SK-N-SH (cell line): ENCODE measurements around the gene PPP2R1B. TPM values are rescaled to one million over a fixed set of nuclear protein-coding genes. Genes with fewer than 3 reads are reported as not detected.

Source experiments
- CTCF ChIA-PET: fragments of 300-600, 350-600 bp; formaldehyde crosslinking; extraction: SDS; loops from one replicate; lab custom pipeline; 2021; lab: Yijun Ruan, JAX
- POLR2A ChIA-PET: fragments of 350-600 bp; sonication (Branson Sonifier 250); formaldehyde crosslinking; extraction: SDS; loops from one replicate; lab custom pipeline; 2020; ENCODE audit warnings: antibody characterized with exemption, inconsistent platforms; lab: Yijun Ruan, JAX
- DNase-seq: peaks from one replicate; pipeline ENCODE4 v3.0.0; 2012
- H2AFZ ChIP-seq: fragments of 200-600 bp; sonication (generic); 2 replicates; pipeline ENCODE4 v1.8.1; 2016; ENCODE audit warnings: antibody characterized with exemption, mild to moderate bottlenecking, low read depth
- H3F3A ChIP-seq: fragments of 200-600 bp; sonication (generic); replicated peaks from 2 replicates; pipeline ENCODE3; 2016; ENCODE audit warnings: antibody characterized with exemption, mild to moderate bottlenecking; ENCODE audit not compliant: insufficient read depth
- H3K27ac ChIP-seq, 2 experiments: fragments of 200-500 bp in 1 of 2; fragments of 200-600 bp in 1 of 2; sonication (Bioruptor generic) in 1 of 2; sonication (generic), shearing (Covaris generic) in 1 of 2; 2 replicates each; pipeline versions ENCODE4 v1.5.1 to v1.6.1; 2014 to 2016; ENCODE audit warnings: low read depth in 2 of 2, inconsistent platforms in 1 of 2, low read length in 1 of 2, mild to moderate bottlenecking in 1 of 2, mixed read lengths in 1 of 2
- H3K27me3 ChIP-seq: fragments of 200-600 bp; sonication (generic), shearing (Covaris generic); 2 replicates; pipeline ENCODE4 v1.6.1; 2016; ENCODE audit warnings: mixed run types; ENCODE audit not compliant: insufficient read depth
- H3K36me3 ChIP-seq, 2 experiments: fragments of 200-500 bp in 1 of 2; fragments of 200-600 bp in 1 of 2; sonication (Bioruptor generic) in 1 of 2; sonication (generic) in 1 of 2; replicated peaks in 1 of 2; 2 replicates each; pipeline versions ENCODE3 to v1.5.1; 2014 to 2016; ENCODE audit warnings: low read length in 1 of 2, mild to moderate bottlenecking in 1 of 2; ENCODE audit not compliant: insufficient read depth in 2 of 2, control insufficient read depth in 1 of 2
- H3K4me1 ChIP-seq, 2 experiments: fragments of 200-500 bp in 1 of 2; fragments of 200-600 bp in 1 of 2; sonication (Bioruptor generic) in 1 of 2; sonication (generic), shearing (Covaris generic) in 1 of 2; 2 replicates each; pipeline versions ENCODE4 v1.5.1 to v1.6.1; 2014 to 2016; ENCODE audit warnings: low read depth in 1 of 2, low read length in 1 of 2, mixed run types in 1 of 2; ENCODE audit not compliant: insufficient read depth in 2 of 2, control insufficient read depth in 1 of 2
- H3K4me2 ChIP-seq: fragments of 200-600 bp; sonication (generic), shearing (Covaris generic); 2 replicates; pipeline ENCODE4 v1.6.1; 2017; ENCODE audit warnings: mixed run types
- H3K4me3 ChIP-seq, 2 experiments: fragments of 200-500 bp in 1 of 2; fragments of 200-600 bp in 1 of 2; sonication (Bioruptor generic) in 1 of 2; sonication (generic), shearing (Covaris generic) in 1 of 2; 2 replicates each; pipeline versions ENCODE4 v1.5.1 to v1.8.1; 2014 to 2016; ENCODE audit warnings: low read depth in 2 of 2, inconsistent platforms in 1 of 2, low read length in 1 of 2, mild to moderate bottlenecking in 1 of 2, mixed read lengths in 1 of 2, moderate library complexity in 1 of 2
- H3K79me2 ChIP-seq: fragments of 200-600 bp; sonication (generic); 2 replicates; pipeline ENCODE4 v1.8.1; 2017; ENCODE audit warnings: mild to moderate bottlenecking; ENCODE audit not compliant: insufficient read depth
- H3K9ac ChIP-seq: fragments of 200-600 bp; sonication (generic); 2 replicates; pipeline ENCODE4 v1.6.1; 2017; ENCODE audit warnings: mixed run types
- H3K9me2 ChIP-seq: fragments of 200-600 bp; sonication (generic); 2 replicates; pipeline ENCODE4 v1.6.1; 2017; ENCODE audit warnings: mixed run types
- H3K9me3 ChIP-seq: fragments of 200-600 bp; sonication (generic); 2 replicates; pipeline ENCODE4 v1.6.1; 2017; ENCODE audit warnings: mixed run types, mild to moderate bottlenecking, moderate library complexity
- H4K20me1 ChIP-seq: fragments of 200-600 bp; sonication (generic); 2 replicates; pipeline ENCODE4 v1.6.1; 2017; ENCODE audit warnings: mild to moderate bottlenecking, mixed run types; ENCODE audit not compliant: insufficient read depth
- GATA2 ChIP-seq: sonication (generic); formaldehyde crosslinking; IDR thresholded peaks from 2 replicates; pipeline ENCODE4 v1.5.0; 2020; ENCODE audit warnings: mild to moderate bottlenecking, missing genetic modification reagents
- NFIC ChIP-seq: IDR thresholded peaks from 2 replicates; pipeline ENCODE4 v1.4.0; 2012; ENCODE audit warnings: borderline replicate concordance
- RCOR1 ChIP-seq: fragments of 150-350 bp; IDR thresholded peaks from 2 replicates; pipeline ENCODE4 v1.6.1; 2017; ENCODE audit warnings: antibody characterized with exemption, low read length
- SMC3 ChIP-seq: IDR thresholded peaks from 2 replicates; pipeline ENCODE4 v1.6.1; 2012; ENCODE audit warnings: low read depth, low read length, improper control_type of control experiment
- TAF1 ChIP-seq: IDR thresholded peaks from 2 replicates; pipeline ENCODE4 v1.6.1; 2012; ENCODE audit warnings: low read depth, mild to moderate bottlenecking, low read length, moderate library complexity, borderline replicate concordance
- TCF12 ChIP-seq: IDR thresholded peaks from 2 replicates; pipeline ENCODE4 v1.4.0; 2012
- WGBS: methylation state at CpG from one replicate; pipeline ENCODE4 v1.1.6; 2017; ENCODE audit warnings: low lambda C conversion rate; 5-methylcytosine and 5-hydroxymethylcytosine counted together
- polyA plus RNA-seq, 3 experiments: library from polyadenylated mRNA; depleted of rRNA; stranded (reverse); fragments of >200 nt; gene quantifications; 2 replicates each; pipeline ENCODE4 v1.2.3, GENCODE V29; 2012
- TF ChIP-seq, protein P1 (sequence below): fragments of 150-350 bp; IDR thresholded peaks from 2 replicates; pipeline ENCODE4 v1.6.1; 2016; ENCODE audit warnings: mild to moderate bottlenecking, low read depth, low read length
- TF ChIP-seq, protein P2 (sequence below): IDR thresholded peaks from 2 replicates; pipeline ENCODE4 v1.6.1; 2012; ENCODE audit warnings: mild to moderate bottlenecking, low read depth, low read length, moderate library complexity

PPP2R1B gene
- polyA plus RNA-seq, 1 of the 3 experiments (the other 2 are of a cell fraction) = 25.9 TPM

DNA sequence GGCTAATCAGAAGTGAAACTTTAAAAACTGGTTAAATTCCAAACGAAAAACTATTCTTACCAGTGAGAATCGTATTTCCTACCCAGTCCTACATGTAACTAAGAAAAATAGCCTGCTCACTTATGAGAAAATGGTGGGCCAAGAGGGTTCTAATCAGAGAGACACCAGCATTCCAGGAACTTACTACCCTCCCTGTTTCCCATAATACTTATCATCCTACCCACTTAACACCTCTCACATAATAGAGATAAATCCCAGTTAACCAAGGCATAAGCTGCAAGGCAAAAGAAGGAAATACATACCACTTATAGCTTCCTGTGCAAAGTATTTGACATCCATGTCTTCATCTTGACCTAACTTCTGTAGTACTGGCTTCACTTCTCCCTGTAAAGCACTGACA is 24.4 kb downstream of the PPP2R1B start (continued):
- TF ChIP-seq, protein P1, sequence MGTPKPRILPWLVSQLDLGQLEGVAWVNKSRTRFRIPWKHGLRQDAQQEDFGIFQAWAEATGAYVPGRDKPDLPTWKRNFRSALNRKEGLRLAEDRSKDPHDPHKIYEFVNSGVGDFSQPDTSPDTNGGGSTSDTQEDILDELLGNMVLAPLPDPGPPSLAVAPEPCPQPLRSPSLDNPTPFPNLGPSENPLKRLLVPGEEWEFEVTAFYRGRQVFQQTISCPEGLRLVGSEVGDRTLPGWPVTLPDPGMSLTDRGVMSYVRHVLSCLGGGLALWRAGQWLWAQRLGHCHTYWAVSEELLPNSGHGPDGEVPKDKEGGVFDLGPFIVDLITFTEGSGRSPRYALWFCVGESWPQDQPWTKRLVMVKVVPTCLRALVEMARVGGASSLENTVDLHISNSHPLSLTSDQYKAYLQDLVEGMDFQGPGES = no peak
- TF ChIP-seq GATA2 = no peak

DNA sequence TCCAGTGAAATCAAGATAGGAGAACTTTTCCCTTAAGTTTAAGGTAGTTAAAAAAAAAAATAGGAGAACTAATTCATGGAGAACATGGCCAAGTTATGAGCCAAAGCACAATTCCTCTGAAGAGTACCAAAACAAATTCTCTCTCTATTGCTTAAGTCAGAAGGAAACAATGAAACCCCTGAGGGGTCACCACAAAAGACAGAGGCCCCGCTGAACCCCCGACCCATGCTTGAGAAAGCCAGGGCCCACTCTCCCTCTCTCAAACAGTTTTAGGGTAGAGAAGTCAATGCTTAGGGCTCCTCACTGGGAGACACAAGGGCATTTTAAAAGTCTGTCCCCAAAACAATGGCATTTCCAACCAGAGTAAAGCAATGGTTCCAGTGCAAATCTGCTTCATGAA is 26.9 kb downstream of the PPP2R1B start:
- no peaks in the 10 kb centered on the region for H3K27me3 ChIP-seq
- no peak overlapping the region for H3K9ac ChIP-seq
- H3K79me2 ChIP-seq = peaks cover 14% of the 10 kb centered on the region
- POLR2A ChIA-PET = no interaction called here
- 100% methylated on average over 2 of the region's 2 CpGs for WGBS
- peaks cover 23 to 38% of the 10 kb centered on the region in 2 experiments for H3K4me1 ChIP-seq
- H3K9me2 ChIP-seq = no peaks in the 10 kb centered on the region
- peaks cover 49 to 52% of the 10 kb centered on the region in 2 experiments for H3K36me3 ChIP-seq
- no peak overlapping the region for H3K27ac ChIP-seq
- CTCF ChIA-PET = interaction anchor here (1.9 kb wide), 1 partner anchor 38 kb away, joined by 8 read pairs; no protein-coding TSS in a partner anchor
- no peak overlapping the region for H3K4me2 ChIP-seq
- DNase-seq = no peak
- H3K9me3 ChIP-seq = no peaks in the 10 kb centered on the region
- H4K20me1 ChIP-seq = no peaks in the 10 kb centered on the region
- H3K4me3 ChIP-seq = no peak overlapping the region
- TF ChIP-seq RCOR1 = no peak
- TF ChIP-seq TCF12 = no peak
- no peak for TF ChIP-seq TAF1
- no peak for TF ChIP-seq SMC3
- TF ChIP-seq NFIC = no peak
- TF ChIP-seq, protein P2, sequence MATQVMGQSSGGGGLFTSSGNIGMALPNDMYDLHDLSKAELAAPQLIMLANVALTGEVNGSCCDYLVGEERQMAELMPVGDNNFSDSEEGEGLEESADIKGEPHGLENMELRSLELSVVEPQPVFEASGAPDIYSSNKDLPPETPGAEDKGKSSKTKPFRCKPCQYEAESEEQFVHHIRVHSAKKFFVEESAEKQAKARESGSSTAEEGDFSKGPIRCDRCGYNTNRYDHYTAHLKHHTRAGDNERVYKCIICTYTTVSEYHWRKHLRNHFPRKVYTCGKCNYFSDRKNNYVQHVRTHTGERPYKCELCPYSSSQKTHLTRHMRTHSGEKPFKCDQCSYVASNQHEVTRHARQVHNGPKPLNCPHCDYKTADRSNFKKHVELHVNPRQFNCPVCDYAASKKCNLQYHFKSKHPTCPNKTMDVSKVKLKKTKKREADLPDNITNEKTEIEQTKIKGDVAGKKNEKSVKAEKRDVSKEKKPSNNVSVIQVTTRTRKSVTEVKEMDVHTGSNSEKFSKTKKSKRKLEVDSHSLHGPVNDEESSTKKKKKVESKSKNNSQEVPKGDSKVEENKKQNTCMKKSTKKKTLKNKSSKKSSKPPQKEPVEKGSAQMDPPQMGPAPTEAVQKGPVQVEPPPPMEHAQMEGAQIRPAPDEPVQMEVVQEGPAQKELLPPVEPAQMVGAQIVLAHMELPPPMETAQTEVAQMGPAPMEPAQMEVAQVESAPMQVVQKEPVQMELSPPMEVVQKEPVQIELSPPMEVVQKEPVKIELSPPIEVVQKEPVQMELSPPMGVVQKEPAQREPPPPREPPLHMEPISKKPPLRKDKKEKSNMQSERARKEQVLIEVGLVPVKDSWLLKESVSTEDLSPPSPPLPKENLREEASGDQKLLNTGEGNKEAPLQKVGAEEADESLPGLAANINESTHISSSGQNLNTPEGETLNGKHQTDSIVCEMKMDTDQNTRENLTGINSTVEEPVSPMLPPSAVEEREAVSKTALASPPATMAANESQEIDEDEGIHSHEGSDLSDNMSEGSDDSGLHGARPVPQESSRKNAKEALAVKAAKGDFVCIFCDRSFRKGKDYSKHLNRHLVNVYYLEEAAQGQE = no peak
- TF ChIP-seq, protein P1 = no peak
- H3F3A ChIP-seq = peaks cover 34% of the 10 kb centered on the region
- H2AFZ ChIP-seq = no peak overlapping the region
